Stimulated activated naive CD8-positive, alpha-beta T cell treated with anti-CD3 and anti-CD28 coated beads, Interleukin-15, amount 100 ng/mL, for 72 hours (primary cell): ENCODE data around the gene THOP1.

ENCODE experiments used
- ATAC-seq: fragments of 150-1000 bp; cut with Tn5 transposase; 2 replicates; pipeline ENCODE4 v1.10.0; 2021; ENCODE audit warnings: mild to moderate bottlenecking, moderate library complexity
- DNase-seq, 2 donors: peaks; one replicate each; pipeline ENCODE4 v3.0.0; 2021 to 2022
- H3K27ac Mint-ChIP-seq, 2 donors: one replicate each; pipeline ENCODE4 v1.8.0; 2022; ENCODE audit warnings: mild to moderate bottlenecking in 2 of 2, mixed read lengths in 2 of 2, moderate library complexity in 2 of 2
- H3K27me3 Mint-ChIP-seq: one replicate; pipeline ENCODE4 v1.8.0; 2022; ENCODE audit warnings: mixed read lengths
- H3K4me1 Mint-ChIP-seq: one replicate; pipeline ENCODE4 v1.8.0; 2022; ENCODE audit warnings: mild to moderate bottlenecking, mixed read lengths
- H3K4me3 Mint-ChIP-seq, 2 donors: one replicate each; pipeline ENCODE4 v1.8.0; 2022; ENCODE audit warnings: mild to moderate bottlenecking in 2 of 2, mixed read lengths in 2 of 2, moderate library complexity in 1 of 2
- H3K9me3 Mint-ChIP-seq, 2 donors: one replicate each; pipeline ENCODE4 v1.8.0; 2022; ENCODE audit warnings: mixed read lengths in 2 of 2

The THOP1 gene

GRCh38 chr19:2840794-2841791 is 55.8 kb downstream of the THOP1 start, which contains the start of gene ZNF555:
TSS of gene ZNF555 (plus strand) at chr19:2841475. CDS start at chr19:2841573, 98 bp downstream.
- Mint-ChIP-seq H3K9me3 (peaks cover 9% of the 10 kb centered on the region in 2 donors), H3K4me3 (peak within 1 kb of the TSS; percentile 94 to 97), H3K27ac (peak within 1 kb of the TSS; percentile 93 to 99), H3K27me3 (no peaks in the 10 kb centered on the region), H3K4me1 (peaks cover 16% of the 10 kb centered on the region)
- peak; percentile 96 to 99 for DNase-seq
- peak; percentile 99 for ATAC-seq

DNA sequence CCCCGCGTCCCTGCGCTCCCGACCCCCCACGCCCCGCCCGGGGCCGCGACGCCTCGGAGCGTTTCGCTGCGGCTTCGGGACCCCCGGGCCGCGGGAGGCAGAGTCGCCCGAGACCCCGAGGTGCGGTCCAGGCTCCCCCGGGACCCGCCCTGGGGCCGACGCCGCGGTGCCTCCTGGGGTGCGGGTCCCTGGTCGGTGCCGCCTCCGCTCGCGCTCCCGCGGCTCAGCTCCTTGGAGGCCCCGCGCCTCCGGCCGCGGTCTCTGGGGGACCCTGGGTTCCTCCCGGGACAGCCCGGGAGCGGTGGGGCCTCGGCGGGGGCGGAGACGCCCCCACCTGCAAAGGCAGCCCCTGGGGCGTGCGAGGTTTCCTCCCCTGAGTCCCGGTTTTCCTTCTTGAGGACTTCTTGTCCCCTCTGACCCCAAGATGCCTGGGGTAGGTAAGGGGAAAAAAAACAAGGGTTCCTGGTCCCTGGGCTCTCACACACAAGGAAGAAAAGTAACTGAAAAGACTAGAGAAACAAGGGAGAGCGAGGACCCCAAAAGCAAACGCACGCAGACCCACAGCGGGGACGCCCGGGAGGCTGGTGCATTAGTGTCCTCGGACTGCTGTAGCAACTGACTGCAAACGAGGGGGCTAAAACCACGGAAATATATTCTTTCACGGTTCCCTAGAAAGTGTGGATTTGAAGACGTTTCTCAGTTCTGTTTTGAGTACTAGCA is 56.7 kb downstream of the THOP1 start:
- Mint-ChIP-seq H3K4me1 (peaks cover 16% of the 10 kb centered on the region), H3K9me3 (no peaks in the 10 kb centered on the region), H3K27ac (peak overlapping the region in 1 of 2 donors; percentile 78), H3K4me3 (peak overlapping the region; percentile 74 to 81), H3K27me3 (no peaks in the 10 kb centered on the region)
- peak; percentile 27 for ATAC-seq
- peak in 1 of 2 donors; percentile 15 for DNase-seq

DNA sequence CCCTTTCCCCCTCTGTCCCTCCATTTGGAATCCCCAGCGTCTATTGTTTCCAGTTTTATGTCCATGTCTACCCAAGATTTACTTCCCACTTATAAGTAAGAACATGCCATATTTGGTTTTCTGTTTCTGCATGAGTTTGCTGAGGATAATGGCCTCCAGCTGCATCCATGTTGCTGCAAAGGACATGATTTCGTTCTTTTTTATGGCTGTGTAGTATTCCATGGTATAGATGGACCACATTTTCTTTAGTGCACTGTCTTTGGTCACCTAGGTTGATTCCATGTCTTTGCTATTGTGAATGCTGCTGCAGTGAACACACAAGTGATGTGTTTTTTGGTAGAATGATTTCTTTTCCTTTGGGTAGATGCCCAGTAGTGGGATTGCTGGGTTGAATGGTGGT is 59.8 kb downstream of the THOP1 start:
- Mint-ChIP-seq H3K9me3 (peaks cover 3 to 4% of the 10 kb centered on the region in 2 donors), H3K4me3 (no peak overlapping the region), H3K27ac (no peak overlapping the region), H3K27me3 (no peaks in the 10 kb centered on the region), H3K4me1 (peaks cover 23% of the 10 kb centered on the region)
- ATAC-seq (no peak), DNase-seq (no peak)

- H3K9me3 Mint-ChIP-seq = peaks cover 13 to 17% of the 10 kb centered on the region in 2 donors
- no peak overlapping the region for H3K27ac Mint-ChIP-seq
- H3K4me3 Mint-ChIP-seq = no peak overlapping the region
- DNase-seq (no peak), ATAC-seq (no peak)
- H3K27me3 Mint-ChIP-seq = no peaks in the 10 kb centered on the region
- H3K4me1 Mint-ChIP-seq = peaks cover 23% of the 10 kb centered on the region
These were observed 61.0 kb downstream of the THOP1 start for GRCh38 chr19:2846180-2846894.

GRCh38 chr19:2847507-2847906 is 62.2 kb downstream of the THOP1 start:
- Mint-ChIP-seq H3K9me3 (peaks cover 19 to 28% of the 10 kb centered on the region in 2 donors), H3K27ac (no peak overlapping the region), H3K27me3 (no peaks in the 10 kb centered on the region), H3K4me1 (peaks cover 17% of the 10 kb centered on the region), H3K4me3 (no peak overlapping the region)
- DNase-seq (no peak), ATAC-seq (no peak)

GRCh38 chr19:2848616-2849015 is 63.3 kb downstream of the THOP1 start:
- Mint-ChIP-seq H3K9me3 (peaks cover 29 to 38% of the 10 kb centered on the region in 2 donors), H3K4me3 (no peak overlapping the region), H3K27me3 (no peaks in the 10 kb centered on the region), H3K4me1 (peaks cover 13% of the 10 kb centered on the region), H3K27ac (no peak overlapping the region)
- DNase-seq = no peak
- no peak for ATAC-seq

DNA sequence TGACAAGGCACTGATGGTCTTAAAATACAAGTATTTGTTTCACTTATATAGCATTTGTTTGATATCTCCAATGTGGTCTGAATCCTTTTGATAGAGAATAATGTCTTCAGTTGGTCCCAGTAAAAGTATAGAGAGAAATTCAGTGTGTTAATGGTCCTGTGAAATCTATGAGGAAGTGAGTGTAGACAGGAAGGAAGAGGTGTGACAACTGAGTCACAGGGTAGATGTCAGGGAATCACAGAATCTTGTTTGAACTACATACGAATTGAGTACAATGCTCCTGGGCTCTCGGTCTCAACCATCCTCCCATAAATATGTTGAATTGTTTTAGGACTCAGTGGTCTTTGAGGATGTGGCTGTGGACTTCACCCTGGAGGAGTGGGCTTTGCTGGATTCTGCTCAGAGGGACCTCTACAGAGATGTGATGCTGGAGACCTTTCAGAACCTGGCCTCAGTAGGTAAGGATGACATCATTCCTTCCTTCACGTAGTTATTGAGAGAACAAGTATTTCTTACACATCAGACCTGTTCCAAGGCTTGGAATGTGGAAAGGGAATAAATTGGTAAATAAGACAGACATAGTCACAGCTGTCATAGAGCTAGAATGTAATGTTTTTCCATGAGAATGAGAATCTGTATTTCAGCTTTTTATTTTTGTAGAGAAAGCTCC is 65.1 kb downstream of the THOP1 start:
- Mint-ChIP-seq H3K4me3 (peak overlapping the region; percentile 9 to 21), H3K9me3 (peaks cover 43 to 54% of the 10 kb centered on the region in 2 donors), H3K4me1 (peaks cover 13% of the 10 kb centered on the region), H3K27ac (no peak overlapping the region), H3K27me3 (no peaks in the 10 kb centered on the region)
- ATAC-seq (no peak), DNase-seq (no peak)

GRCh38 chr19:2852598-2852997 is 67.3 kb downstream of the THOP1 start:
- peak overlapping the region in 1 of 2 donors; percentile 20 for H3K27ac Mint-ChIP-seq
- peaks cover 43 to 54% of the 10 kb centered on the region in 2 donors for H3K9me3 Mint-ChIP-seq
- DNase-seq = no peak

GRCh38 chr19:2853015-2853606 is 67.8 kb downstream of the THOP1 start:
- H3K4me3 Mint-ChIP-seq = no peak overlapping the region
- DNase-seq (no peak), ATAC-seq (no peak)
- no peak overlapping the region for H3K27ac Mint-ChIP-seq
- peaks cover 27% of the 10 kb centered on the region for H3K4me1 Mint-ChIP-seq
- H3K27me3 Mint-ChIP-seq = no peaks in the 10 kb centered on the region
- H3K9me3 Mint-ChIP-seq = peaks cover 43 to 55% of the 10 kb centered on the region in 2 donors

More at GRCh38 chr19:2852598-2852997, 67.3 kb downstream of the THOP1 start:
- peaks cover 27% of the 10 kb centered on the region for H3K4me1 Mint-ChIP-seq
- no peaks in the 10 kb centered on the region for H3K27me3 Mint-ChIP-seq
- no peak for ATAC-seq
- no peak overlapping the region for H3K4me3 Mint-ChIP-seq

DNA sequence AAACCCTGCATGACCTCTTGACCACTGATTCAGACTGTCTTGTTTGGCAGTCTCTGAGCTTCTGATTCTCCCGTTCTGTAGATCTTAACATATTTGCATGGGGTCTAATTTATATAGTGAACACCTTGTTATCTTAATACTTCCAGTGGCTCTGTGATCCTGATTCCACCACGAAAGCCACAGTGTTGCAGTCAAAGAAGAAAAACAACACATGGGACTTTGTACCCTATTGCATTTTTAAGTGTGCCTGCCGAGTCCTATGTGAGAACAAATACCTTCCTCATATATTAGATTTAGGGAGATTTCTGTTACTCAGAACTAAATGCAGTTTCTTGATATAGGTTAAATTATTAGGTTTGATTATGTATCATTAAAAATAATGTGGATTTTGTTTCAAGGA is 69.5 kb downstream of the THOP1 start:
- Mint-ChIP-seq H3K27ac (no peak overlapping the region), H3K4me3 (no peak overlapping the region), H3K27me3 (no peaks in the 10 kb centered on the region), H3K9me3 (peaks cover 43 to 67% of the 10 kb centered on the region in 2 donors), H3K4me1 (peaks cover 34% of the 10 kb centered on the region)
- DNase-seq = no peak
- no peak for ATAC-seq

DNA sequence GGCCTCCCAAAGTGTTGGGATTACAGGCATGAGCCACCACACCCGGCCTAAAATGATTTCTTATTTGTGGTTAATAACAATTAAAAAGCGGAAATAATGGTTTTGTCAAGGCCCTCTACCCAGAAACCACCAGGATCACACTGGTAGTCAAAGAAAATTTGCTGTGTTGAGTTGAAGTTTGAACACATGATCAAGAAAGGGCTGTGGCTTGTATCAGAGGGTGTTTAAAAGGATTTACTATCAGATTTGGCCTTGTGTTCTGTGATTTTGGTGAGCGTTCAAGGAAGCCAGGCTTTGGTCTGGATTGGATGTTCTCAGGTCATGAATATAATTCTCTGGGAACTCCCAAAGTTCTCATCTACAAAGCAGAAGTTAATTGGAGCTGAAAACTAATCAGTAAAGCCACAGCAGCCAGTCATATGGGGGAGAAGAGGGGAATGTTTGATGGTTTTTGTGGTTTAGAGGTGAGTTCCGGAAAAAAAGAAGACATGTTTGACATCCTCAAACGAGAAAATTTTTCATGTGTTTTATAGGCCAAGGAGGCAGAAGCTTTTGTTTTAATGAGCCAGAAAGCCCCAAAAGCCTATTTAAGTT is 71.3 kb downstream of the THOP1 start:
- Mint-ChIP-seq H3K9me3 (peaks cover 29 to 50% of the 10 kb centered on the region in 2 donors), H3K27me3 (no peaks in the 10 kb centered on the region), H3K4me3 (peak overlapping the region in 1 of 2 donors; percentile 37), H3K27ac (no peak overlapping the region), H3K4me1 (peaks cover 25% of the 10 kb centered on the region)
- ATAC-seq = peak; percentile 60
- no peak for DNase-seq

- peaks cover 25% of the 10 kb centered on the region for H3K4me1 Mint-ChIP-seq
- H3K9me3 Mint-ChIP-seq = peaks cover 11 to 28% of the 10 kb centered on the region in 2 donors
- no peaks in the 10 kb centered on the region for H3K27me3 Mint-ChIP-seq
- DNase-seq = no peak
- H3K27ac Mint-ChIP-seq = no peak overlapping the region
- no peak overlapping the region for H3K4me3 Mint-ChIP-seq
- ATAC-seq = no peak
These were observed 73.6 kb downstream of the THOP1 start for GRCh38 chr19:2858864-2859263.

GRCh38 chr19:2863816-2864215 is 78.5 kb downstream of the THOP1 start:
- no peak for ATAC-seq
- Mint-ChIP-seq H3K27ac (no peak overlapping the region), H3K27me3 (peaks cover 15% of the 10 kb centered on the region), H3K4me1 (peaks cover 9% of the 10 kb centered on the region), H3K9me3 (peaks cover 0 to 15% of the 10 kb centered on the region in 2 donors), H3K4me3 (no peak overlapping the region)
- no peak for DNase-seq
